Fibroblast of skin of scalp (primary cell): Measurements from ENCODE around the gene LYPD6B.

Experiments
- DNase-seq: peaks from one replicate; pipeline ENCODE4 v3.0.0-alpha.2; 2013

Gene LYPD6B

GRCh38 chr2:149077861-149078260 lies 39.4 kb downstream of the LYPD6B start:
- DNase-seq = no peak

- DNase-seq = peak; percentile 33
Observed at GRCh38 chr2:149080099-149080498, 41.6 kb downstream of the LYPD6B start.

- DNase-seq = no peak
Observed at GRCh38 chr2:149080971-149081370, 42.5 kb downstream of the LYPD6B start.

GRCh38 chr2:149082079-149082478 lies 43.6 kb downstream of the LYPD6B start:
- DNase-seq = no peak

GRCh38 chr2:149082735-149083134 lies 44.2 kb downstream of the LYPD6B start:
- DNase-seq = no peak

GRCh38 chr2:149084924-149085795 lies 46.7 kb downstream of the LYPD6B start:
- DNase-seq = peak; percentile 59

GRCh38 chr2:149087751-149088150 lies 49.3 kb downstream of the LYPD6B start:
- no peak for DNase-seq

GRCh38 chr2:149089068-149089467 lies 50.6 kb downstream of the LYPD6B start:
- peak; percentile 29 for DNase-seq

- DNase-seq = peak; percentile 40
Observed at GRCh38 chr2:149090706-149091105, 52.2 kb downstream of the LYPD6B start.

GRCh38 chr2:149093579-149093978 lies 55.1 kb downstream of the LYPD6B start:
- DNase-seq = no peak

GRCh38 chr2:149094217-149095015 lies 55.9 kb downstream of the LYPD6B start:
- peak; percentile 96 for DNase-seq

GRCh38 chr2:149098701-149099100 lies 60.2 kb downstream of the LYPD6B start:
- peak; percentile 86 for DNase-seq

- no peak for DNase-seq
Observed at GRCh38 chr2:149099298-149099697, 60.8 kb downstream of the LYPD6B start.

GRCh38 chr2:149100739-149101699 lies 62.5 kb downstream of the LYPD6B start:
- no peak for DNase-seq

- no peak for DNase-seq
Observed at GRCh38 chr2:149101818-149102217, 63.3 kb downstream of the LYPD6B start.

GRCh38 chr2:149103081-149103620 lies 64.7 kb downstream of the LYPD6B start:
- DNase-seq = no peak

- peak; percentile 13 for DNase-seq
Observed at GRCh38 chr2:149104221-149104620, 65.7 kb downstream of the LYPD6B start.

GRCh38 chr2:149112068-149112467 lies 73.6 kb downstream of the LYPD6B start:
- no peak for DNase-seq

- DNase-seq = no peak
Observed at GRCh38 chr2:149112713-149113112, 74.2 kb downstream of the LYPD6B start.

- no peak for DNase-seq
Observed at GRCh38 chr2:149115781-149116180, 77.3 kb downstream of the LYPD6B start.

GRCh38 chr2:149119368-149119767 lies 80.9 kb downstream of the LYPD6B start:
- DNase-seq = no peak

GRCh38 chr2:149122516-149122915 lies 84.0 kb downstream of the LYPD6B start:
- peak; percentile 23 for DNase-seq
